NCI-H146 treated with DMSO at 0.1 percent for 48 hours (cell line): ENCODE measurements around the gene OLIG1.

Experiments used
- DNase-seq: peaks from one replicate; lab custom pipeline; 2025; ENCODE audit not compliant: unreplicated experiment; lab: John Stamatoyannopoulos, UW

The OLIG1 gene

GRCh38 chr21:33063375-33063883 lies 6.5 kb upstream of the OLIG1 start:
- no peak for DNase-seq

DNA sequence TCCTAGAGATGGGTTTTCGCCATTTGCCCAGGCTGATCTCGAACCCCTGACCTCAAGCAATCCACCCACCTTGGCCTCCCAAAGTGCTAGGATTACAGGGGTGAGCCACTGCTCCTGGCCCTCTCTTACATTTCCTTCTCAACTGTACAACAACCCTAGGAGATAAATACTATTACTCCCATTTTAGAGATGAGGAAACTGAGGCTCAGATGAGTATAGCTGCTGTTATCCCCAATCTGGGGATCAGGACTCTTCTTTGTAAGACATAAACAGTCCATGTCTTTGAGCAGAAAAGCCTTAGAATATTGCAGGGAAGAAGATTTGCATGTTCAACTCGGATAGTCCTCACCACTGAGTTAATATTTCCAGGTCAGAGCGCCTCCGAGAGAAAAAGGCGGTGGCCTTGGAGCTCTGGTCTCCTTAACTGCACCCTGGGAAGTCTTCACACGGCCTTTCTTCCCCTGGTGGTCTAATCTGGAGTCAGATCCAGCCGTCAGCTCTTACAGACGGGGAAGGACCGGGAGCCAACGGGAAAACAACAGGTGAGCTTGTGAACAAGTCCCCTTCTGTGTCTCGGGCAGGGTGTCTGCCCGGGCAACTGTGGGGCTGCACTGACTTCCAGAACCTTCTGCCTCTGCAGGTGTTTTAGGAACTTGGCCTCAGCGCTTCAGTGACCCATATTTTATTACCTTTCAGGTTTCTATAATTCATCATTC lies 5.9 kb upstream of the OLIG1 start:
- no peak for DNase-seq

DNA sequence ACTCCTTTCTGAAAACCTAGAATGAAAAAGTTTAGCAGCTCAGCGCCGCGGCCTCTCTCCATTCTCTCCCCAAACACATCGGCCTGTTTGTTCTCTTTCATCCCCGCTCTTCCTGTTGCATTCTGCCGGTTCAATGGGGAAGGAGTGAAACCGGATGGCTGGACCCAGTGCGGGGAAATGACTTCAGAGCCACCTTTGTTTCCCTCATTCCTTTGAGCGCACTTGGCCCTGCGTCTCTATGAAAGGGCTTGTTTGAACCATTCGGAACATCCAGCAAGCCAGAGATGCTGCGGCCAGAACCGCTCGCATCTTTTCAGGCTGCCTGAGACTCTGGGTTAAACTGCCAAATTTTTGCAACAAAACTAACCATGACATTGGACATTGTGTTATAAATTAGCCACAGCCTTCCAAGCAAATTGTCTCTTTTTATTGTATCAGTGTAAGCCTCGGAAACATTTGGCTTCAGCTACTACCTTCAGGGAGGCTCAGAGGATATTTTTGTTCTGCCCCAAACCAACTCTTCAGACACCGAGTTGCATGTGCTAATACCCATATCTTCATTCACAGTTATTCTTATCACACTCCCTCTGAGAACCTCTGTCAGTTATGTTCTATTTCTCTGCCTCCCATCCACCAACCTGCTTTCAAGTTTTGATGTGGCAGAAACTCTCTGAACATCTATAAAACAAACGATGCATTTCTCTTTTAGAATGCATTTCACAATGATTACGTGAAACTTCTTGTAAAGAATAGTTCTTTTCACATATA lies 5.1 kb upstream of the OLIG1 start:
- no peak for DNase-seq

DNA sequence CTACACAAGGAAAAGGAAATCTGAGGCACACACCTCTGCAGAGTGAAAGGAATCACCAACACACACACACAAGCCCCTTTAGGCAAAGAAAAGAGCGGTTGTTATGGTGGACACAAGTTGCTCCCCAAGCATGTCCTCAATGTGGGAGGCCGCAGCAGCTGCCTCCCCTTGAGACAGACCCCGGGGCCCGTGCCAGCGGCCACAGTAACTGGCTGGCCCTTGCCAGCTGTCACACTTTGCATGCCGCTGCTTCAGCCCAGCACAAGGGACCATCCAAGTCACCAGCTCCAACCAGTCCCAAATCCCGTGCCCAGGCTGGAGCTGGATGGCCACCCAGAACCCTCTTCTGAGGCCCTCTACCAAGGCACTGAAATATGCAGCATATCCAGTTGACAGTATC lies 2.9 kb upstream of the OLIG1 start:
- DNase-seq = no peak

GRCh38 chr21:33067457-33067856 lies 2.5 kb upstream of the OLIG1 start:
- no peak for DNase-seq

GRCh38 chr21:33069243-33069642 lies 698 bp upstream of the OLIG1 start:
- no peak for DNase-seq

GRCh38 chr21:33069645-33069993 lies 322 bp upstream of the OLIG1 start:
- no peak for DNase-seq

DNA sequence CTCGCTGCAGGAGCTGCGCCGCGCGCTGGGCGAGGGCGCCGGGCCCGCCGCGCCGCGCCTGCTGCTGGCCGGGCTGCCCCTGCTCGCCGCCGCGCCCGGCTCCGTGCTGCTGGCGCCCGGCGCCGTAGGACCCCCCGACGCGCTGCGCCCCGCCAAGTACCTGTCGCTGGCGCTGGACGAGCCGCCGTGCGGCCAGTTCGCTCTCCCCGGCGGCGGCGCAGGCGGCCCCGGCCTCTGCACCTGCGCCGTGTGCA lies 730 bp downstream of the OLIG1 start:
- DNase-seq = no peak

GRCh38 chr21:33070998-33071769 lies 1.2 kb downstream of the OLIG1 start:
- no peak for DNase-seq

GRCh38 chr21:33071770-33072306 lies 1.9 kb downstream of the OLIG1 start:
- no peak for DNase-seq

DNA sequence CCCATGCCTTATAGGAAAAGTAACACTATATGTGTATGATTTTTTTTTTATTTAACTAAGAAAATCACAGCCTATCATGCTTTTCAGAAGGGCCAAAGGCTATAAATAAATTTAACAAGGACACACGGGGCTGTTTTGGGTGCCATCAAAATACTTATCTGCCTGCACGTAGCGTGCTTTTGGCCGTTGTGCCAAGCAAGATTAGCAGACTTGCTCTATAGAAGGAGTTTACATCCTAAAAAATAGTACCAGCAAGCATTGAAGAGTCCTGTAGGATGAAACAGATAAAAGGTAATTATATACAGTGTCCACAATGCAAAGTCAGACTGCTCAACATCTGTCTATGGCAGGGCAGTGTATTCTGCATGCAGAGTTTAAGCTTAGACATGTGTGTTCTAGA lies 3.7 kb downstream of the OLIG1 start:
- DNase-seq = no peak

DNA sequence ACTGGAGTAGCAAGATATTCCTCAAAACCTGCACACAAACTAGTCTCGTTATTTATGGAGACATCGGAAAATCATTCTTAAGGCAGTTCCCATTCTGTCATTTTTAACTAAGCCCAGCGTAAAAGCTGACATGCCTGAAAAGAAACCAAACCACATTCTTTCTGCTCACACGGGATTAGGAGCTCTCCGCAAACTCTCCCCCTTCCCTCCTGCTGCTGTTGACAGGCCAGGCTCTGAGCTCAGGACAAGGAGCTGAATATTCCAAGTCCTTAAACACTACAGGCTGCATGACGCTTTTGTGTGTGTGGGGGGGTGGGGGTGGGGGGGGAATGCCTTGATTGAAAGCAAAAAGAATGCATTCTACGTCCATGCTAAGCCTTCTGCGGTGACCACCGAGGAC lies 5.2 kb downstream of the OLIG1 start:
- no peak for DNase-seq

DNA sequence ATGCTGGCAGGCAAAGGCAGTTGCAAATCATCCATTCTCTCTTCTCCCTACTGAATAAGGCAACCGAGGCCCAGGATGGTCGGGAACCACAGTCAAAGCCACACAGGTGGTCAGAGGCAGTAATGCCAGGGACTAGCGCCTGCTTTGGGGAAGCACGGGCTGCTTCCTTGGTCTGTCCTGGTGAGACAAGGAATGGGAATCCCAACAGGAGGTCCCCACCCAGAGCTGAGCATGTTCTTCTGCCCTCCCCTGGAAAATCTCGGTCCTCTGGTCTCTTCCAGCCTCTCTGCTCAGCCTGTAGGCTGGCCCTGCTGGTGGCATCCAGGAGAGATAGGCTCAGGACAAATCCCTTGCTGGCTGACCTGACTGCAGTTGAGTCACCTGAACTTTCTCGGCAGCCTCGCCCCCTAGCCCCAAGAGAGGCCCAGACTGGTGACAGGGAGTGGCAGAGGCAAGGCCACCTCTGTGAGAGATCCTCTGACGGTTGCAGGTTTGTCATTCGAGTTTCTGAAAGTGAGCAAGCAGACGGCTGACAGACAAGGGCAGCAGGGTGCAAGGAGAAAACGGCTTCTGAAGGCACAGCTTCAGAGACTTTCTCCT lies 5.8 kb downstream of the OLIG1 start:
- no peak for DNase-seq

DNA sequence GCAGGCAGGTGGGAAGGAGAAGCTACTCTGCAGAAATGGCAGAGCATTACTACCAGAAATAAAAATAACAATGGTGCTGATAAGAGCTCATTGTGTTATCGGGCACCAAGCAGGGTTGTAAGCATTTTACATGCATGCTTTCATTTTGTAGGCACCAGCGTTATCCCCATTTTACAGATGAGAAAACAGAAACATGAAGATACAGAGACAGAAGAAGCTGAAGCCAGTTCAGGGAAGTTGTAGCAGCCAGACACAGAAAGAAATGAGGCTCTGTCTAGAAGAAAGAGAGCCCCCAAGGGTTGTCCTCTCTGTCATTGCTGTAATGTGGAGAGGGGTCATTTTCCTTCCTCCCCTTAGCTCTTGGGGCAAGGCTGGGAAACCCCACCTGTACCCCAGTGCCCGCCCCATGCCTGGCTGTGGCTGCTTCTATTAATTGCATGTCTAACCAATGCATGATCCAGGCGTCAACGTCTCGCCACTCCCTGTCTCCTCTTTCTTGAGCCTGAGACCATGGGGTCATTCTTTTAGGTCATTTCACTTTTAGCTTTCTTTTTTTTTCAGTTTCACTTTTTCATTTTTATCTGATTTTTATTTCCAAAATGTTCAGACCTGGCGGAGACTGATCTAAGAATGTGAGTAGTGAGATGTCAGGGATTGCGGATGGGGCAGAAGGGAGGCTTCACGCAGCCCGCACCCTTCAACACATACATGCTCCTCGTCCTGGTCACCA lies 6.8 kb downstream of the OLIG1 start:
- DNase-seq = no peak

- no peak for DNase-seq
Measured at GRCh38 chr21:33078907-33079582, 9.1 kb downstream of the OLIG1 start.

DNA sequence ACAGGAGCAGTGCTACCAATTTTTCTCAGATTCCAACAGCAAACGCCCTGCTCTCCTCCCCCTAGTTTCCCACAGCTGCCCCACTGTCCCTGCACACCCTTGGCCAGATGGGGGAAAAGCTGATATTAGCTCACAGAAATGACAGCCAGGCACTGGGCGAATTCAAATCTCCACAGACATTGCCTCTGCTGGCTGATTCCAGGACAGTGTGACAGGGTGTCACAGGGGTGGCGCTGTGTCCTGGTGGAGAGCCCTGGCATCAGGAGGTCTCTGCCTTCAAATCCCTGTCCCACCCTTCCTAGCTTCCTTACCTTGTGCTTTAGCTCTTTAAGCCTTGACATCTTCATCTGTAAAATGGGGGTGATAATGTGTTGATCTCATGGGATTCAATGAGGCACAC lies 10.4 kb downstream of the OLIG1 start:
- DNase-seq = no peak

DNA sequence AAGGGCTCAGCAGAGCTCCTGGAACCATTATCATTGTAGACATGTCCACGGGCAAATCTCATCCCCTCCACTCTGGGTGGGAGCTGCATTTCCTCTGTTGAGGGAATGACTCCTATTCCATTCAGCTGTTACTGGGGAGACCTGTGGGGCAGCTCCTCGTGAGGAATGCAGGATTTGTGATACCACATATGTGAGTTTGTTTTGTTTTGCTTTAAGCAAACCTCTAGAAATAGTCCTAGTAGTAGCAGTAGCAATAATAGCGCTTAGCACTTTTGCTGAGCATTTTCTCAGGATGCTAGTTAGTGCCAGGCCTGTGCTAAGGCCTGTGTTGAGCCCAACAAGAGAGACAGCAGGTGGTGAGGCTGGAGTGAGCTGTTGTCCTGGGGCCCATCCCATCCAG lies 10.8 kb downstream of the OLIG1 start:
- no peak for DNase-seq

DNA sequence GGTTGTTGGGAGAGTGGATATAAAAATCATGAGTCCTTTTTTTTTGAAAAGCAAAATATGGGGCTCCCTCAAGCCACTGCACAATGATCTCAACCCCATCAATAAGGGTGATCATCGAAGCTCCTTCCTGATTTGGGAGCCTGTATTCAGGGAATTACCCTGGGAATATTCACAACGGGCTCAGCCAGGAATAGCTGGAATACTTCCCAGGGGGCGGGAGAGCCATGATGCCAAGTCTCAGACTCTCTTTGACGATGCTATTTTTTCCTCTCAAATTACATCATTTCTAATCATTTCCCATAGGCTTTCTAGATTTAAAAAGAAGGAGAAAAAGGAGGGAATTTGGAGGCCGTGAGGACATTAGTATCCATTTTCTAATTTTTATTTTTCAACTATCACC lies 18.4 kb downstream of the OLIG1 start:
- DNase-seq = no peak

DNA sequence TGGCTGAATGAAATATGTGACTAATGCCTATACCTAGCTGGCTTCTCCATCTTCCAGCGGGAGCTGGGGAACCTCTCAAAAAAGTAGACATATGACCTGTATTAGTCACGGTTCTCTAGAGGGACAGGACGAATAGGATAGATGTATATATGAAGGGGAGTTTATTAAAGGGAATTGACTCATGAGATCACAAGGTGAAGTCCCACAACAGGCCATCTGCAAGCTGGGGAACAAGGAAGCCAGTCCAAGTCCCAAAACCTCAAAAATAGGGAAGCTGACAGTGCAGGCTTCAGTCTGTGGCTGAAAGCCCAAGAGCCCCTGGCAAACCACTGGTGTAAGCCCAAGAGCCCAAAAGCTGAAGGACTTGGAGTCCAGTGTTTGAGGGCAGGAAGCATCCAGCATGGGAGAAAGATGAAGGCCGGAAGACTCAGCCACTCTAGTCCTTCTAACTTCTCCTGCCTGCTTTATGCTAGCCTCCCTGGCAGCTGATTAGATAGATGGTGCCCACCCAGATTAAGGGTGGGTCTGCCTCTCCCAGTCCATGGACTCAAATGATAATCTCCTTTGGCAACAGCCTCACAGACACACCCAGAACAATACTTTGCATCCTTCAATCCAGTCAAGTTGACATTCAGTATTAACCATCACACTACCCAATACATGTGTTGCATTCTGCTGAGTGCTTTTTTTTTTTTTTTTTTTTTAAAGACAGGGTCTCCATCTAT lies 19.6 kb downstream of the OLIG1 start:
- DNase-seq = no peak

DNA sequence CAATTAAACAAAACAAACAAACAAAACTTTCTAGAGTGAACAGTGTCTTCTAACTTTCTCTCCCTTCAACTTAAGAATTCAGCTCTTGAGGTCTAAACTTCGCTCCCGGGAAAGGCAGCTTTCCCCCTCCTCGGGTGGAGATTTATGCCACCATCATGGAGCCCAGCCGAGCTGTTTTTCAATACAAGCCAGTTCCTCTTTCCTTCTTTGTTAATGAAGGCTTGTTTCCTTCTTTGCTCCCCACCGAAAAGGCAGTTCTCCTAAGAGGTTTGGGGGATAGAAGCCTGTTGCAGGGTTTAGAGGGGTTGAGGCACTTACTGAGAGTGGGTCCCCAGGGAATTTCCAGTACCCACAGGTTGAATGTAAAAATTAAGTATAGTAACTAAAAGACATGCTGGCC lies 26.5 kb downstream of the OLIG1 start:
- no peak for DNase-seq
